ENCODE results near the gene SETD9. TPM values are rescaled to one million over a fixed set of nuclear protein-coding genes. Genes with fewer than 3 reads are reported as not detected.

Gene SETD9
- total and polyA plus RNA-seq, 2 of the 13 experiments (the other 11 are each of a cell fraction or from before 2014, with no cell fraction given) = 4.8 to 17.8 TPM

- Histone ChIP-seq H3K9me3 (ENCODE audit: low read length) (no peaks in the 10 kb centered on the region), H3K79me2 (ENCODE audit: insufficient read depth, low read length) (peaks cover 12% of the 10 kb centered on the region), H3K27me3 (ENCODE audit: control insufficient read depth in 1 of 2, insufficient read depth in 2 of 2, low read length in 2 of 2) (no peaks in the 10 kb centered on the region; a peak in 1 of 5 replicates), H3K4me3 (replicated peaks in 1 of 3; ENCODE audit: insufficient read depth in 1 of 3, low read depth in 2 of 3, low read length in 3 of 3) (no peak overlapping the region), H3K36me3 (replicated peaks in 1 of 2; ENCODE audit: control insufficient read depth in 1 of 2, insufficient read depth in 2 of 2, low read length in 2 of 2) (no peaks in the 10 kb centered on the region; a peak in 2 of 5 replicates), H3K27ac (ENCODE audit: extremely low read length, insufficient read depth, low read length) (no peak overlapping the region), H2AFZ (ENCODE audit: low read length) (no peak overlapping the region), H4K20me1 (ENCODE audit: insufficient read depth, low read length) (no peaks in the 10 kb centered on the region), H3K4me2 (ENCODE audit: low read depth, low read length) (no peak overlapping the region), H3K9ac (ENCODE audit: insufficient read depth, low read depth, low read length) (no peak overlapping the region), H3K4me1 (ENCODE audit: insufficient read depth, low read length) (peaks cover 31% of the 10 kb centered on the region)
- 98% methylated on average over 3 of the region's 3 CpGs for WGBS (ENCODE audit: low lambda C conversion rate)
- in situ Hi-C loops (cut with HindIII; ENCODE audit: extremely low pct_ligation_motif_present, low pct_unique_long_range_greater_than_20kb) (no loop called here), intact Hi-C loops (cut with micrococcal nuclease; ENCODE audit: unreplicated experiment) (loop anchor here (5.0 kb wide), 1 partner anchor 39 kb away; the partner anchor contains the start of gene MIER3)
- POLR2A ChIA-PET = no interaction called here
- no peak for TF ChIP-seq REXO4 (CRISPR knock-in tag; IDR thresholded peaks at IDR 0.05; ENCODE audit: borderline replicate concordance)
- no peak for TF ChIP-seq TFE3 (CRISPR knock-in tag; IDR thresholded peaks at IDR 0.05)
- no peak for TF ChIP-seq ZNF142 (CRISPR knock-in tag; IDR thresholded peaks at IDR 0.05)
- TF ChIP-seq RNF219 (CRISPR knock-in tag; IDR thresholded peaks at IDR 0.05) = no peak
- TF ChIP-seq, protein P1, sequence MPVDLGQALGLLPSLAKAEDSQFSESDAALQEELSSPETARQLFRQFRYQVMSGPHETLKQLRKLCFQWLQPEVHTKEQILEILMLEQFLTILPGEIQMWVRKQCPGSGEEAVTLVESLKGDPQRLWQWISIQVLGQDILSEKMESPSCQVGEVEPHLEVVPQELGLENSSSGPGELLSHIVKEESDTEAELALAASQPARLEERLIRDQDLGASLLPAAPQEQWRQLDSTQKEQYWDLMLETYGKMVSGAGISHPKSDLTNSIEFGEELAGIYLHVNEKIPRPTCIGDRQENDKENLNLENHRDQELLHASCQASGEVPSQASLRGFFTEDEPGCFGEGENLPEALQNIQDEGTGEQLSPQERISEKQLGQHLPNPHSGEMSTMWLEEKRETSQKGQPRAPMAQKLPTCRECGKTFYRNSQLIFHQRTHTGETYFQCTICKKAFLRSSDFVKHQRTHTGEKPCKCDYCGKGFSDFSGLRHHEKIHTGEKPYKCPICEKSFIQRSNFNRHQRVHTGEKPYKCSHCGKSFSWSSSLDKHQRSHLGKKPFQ (CRISPR knock-in tag; IDR thresholded peaks at IDR 0.05; ENCODE audit: insufficient replicate concordance) = no peak
- TF ChIP-seq ZNF773 (CRISPR knock-in tag; IDR thresholded peaks at IDR 0.05; ENCODE audit: borderline replicate concordance) = no peak
- no TSS peak for BruUV-seq (replicated peaks)
- FAIRE-seq = no peak
- DNase-seq (ENCODE audit: low spot score) = no peak
- no peak for ATAC-seq
- CTCF ChIA-PET (ENCODE audit: low intra/inter-chr PET ratio, low total read pairs) = no interaction called here
Observed at GRCh38 chr5:56913766-56914165, 4.4 kb downstream of the SETD9 start.

Measured in HepG2 (cell line).